SK-N-SH treated with all-trans-retinoic acid at 6 μM for 48 hours (cell line): ENCODE data around the gene NT5DC1.

Source experiments
- CREB5 ChIP-seq: fragments of 250-450 bp; sonication (Bioruptor Pico); IDR thresholded peaks from 2 replicates; pipeline ENCODE4 v1.5.1; 2020; ENCODE audit warnings: low read depth, mild to moderate bottlenecking, moderate library complexity
- ISL1 ChIP-seq: fragments of 250-450 bp; sonication (Bioruptor Pico); IDR thresholded peaks from 2 replicates; pipeline ENCODE4 v2.1.2; 2022; ENCODE audit warnings: mild to moderate bottlenecking, moderate library complexity
- OSR1 ChIP-seq: fragments of 250-450 bp; sonication (Bioruptor Pico); IDR thresholded peaks from 2 replicates; pipeline ENCODE4 v1.8.0; 2022; ENCODE audit warnings: moderate library complexity, mild to moderate bottlenecking, inconsistent platforms
- PATZ1 ChIP-seq: fragments of 250-450 bp; sonication (Bioruptor Pico); IDR thresholded peaks from 2 replicates; pipeline ENCODE4 v1.8.0; 2020; ENCODE audit warnings: mild to moderate bottlenecking, moderate library complexity, borderline replicate concordance
- POU6F1 ChIP-seq: fragments of 250-450 bp; sonication (Bioruptor Pico); IDR thresholded peaks from 2 replicates; pipeline ENCODE4 v1.8.0; 2021; ENCODE audit warnings: low read depth, mild to moderate bottlenecking, moderate library complexity, borderline replicate concordance
- PPARA ChIP-seq: fragments of 250-450 bp; sonication (Bioruptor Pico); IDR thresholded peaks from 2 replicates; pipeline ENCODE4 v1.5.0; 2020; ENCODE audit warnings: mild to moderate bottlenecking, borderline replicate concordance
- RARB ChIP-seq: fragments of 250-450 bp; sonication (Bioruptor Pico); IDR thresholded peaks from 2 replicates; pipeline ENCODE4 v1.8.0; 2021; ENCODE audit warnings: mild to moderate bottlenecking, moderate library complexity
- TCF4 ChIP-seq: fragments of 250-450 bp; sonication (Bioruptor Pico); IDR thresholded peaks from 2 replicates; pipeline ENCODE4 v1.8.0; 2021; ENCODE audit warnings: mild to moderate bottlenecking, moderate library complexity, borderline replicate concordance
- TOX ChIP-seq: fragments of 250-450 bp; sonication (Bioruptor Pico); IDR thresholded peaks from 2 replicates; pipeline ENCODE4 v1.8.0; 2021; ENCODE audit warnings: mild to moderate bottlenecking, moderate library complexity, borderline replicate concordance
- ZC3H10 ChIP-seq: fragments of 250-450 bp; sonication (Bioruptor Pico); IDR thresholded peaks from 2 replicates; pipeline ENCODE4 v1.5.1; 2021; ENCODE audit warnings: mild to moderate bottlenecking, moderate library complexity
- ZFP3 ChIP-seq: fragments of 250-450 bp; sonication (Bioruptor Pico); IDR thresholded peaks from 2 replicates; pipeline ENCODE4 v1.5.0; 2020; ENCODE audit warnings: mild to moderate bottlenecking, moderate library complexity
- ZFP30 ChIP-seq: fragments of 450-650 bp; formaldehyde crosslinking; IDR thresholded peaks from 2 replicates; pipeline ENCODE4 v1.5.0; 2022; ENCODE audit warnings: mild to moderate bottlenecking, moderate library complexity
- TF ChIP-seq, protein P1 (sequence below): fragments of 250-450 bp; sonication (Bioruptor Pico); IDR thresholded peaks from 2 replicates; pipeline ENCODE4 v1.5.1; 2021; ENCODE audit warnings: mild to moderate bottlenecking, moderate library complexity

GRCh38 chr6:116244284-116244683 is 143.6 kb downstream of the NT5DC1 start:
- no peak for TF ChIP-seq ZFP30
- TF ChIP-seq OSR1 (CRISPR knock-in tag), result no peak
- no peak for TF ChIP-seq POU6F1 (CRISPR knock-in tag)
- TF ChIP-seq, protein P1, sequence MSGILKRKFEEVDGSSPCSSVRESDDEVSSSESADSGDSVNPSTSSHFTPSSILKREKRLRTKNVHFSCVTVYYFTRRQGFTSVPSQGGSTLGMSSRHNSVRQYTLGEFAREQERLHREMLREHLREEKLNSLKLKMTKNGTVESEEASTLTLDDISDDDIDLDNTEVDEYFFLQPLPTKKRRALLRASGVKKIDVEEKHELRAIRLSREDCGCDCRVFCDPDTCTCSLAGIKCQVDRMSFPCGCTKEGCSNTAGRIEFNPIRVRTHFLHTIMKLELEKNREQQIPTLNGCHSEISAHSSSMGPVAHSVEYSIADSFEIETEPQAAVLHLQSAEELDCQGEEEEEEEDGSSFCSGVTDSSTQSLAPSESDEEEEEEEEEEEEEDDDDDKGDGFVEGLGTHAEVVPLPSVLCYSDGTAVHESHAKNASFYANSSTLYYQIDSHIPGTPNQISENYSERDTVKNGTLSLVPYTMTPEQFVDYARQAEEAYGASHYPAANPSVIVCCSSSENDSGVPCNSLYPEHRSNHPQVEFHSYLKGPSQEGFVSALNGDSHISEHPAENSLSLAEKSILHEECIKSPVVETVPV, result no peak
- no peak for TF ChIP-seq PPARA (CRISPR knock-in tag)
- TF ChIP-seq ZFP3 (CRISPR knock-in tag), result no peak
- no peak for TF ChIP-seq PATZ1
- TF ChIP-seq RARB (CRISPR knock-in tag), result no peak
- no peak for TF ChIP-seq ISL1 (CRISPR knock-in tag)
- TF ChIP-seq ZC3H10, result no peak
- no peak for TF ChIP-seq CREB5 (CRISPR knock-in tag)
- TF ChIP-seq TOX (CRISPR knock-in tag), result no peak
- no peak for TF ChIP-seq TCF4 (CRISPR knock-in tag)
